Activated CD4-positive, alpha-beta T cell treated with anti-CD3 and anti-CD28 coated beads, Interleukin-2, amount 10 ng/mL, durations not matched to agents 7 days and 5 days (primary cell): ENCODE data around the gene PIMREG. TPM values are rescaled to one million over a fixed set of nuclear protein-coding genes. Genes with fewer than 3 reads are reported as not detected.

ENCODE experiments used
- CTCF ChIA-PET: fragments of 350-600 bp; sonication (Branson Sonifier 250); formaldehyde crosslinking; loops from one replicate; lab custom pipeline; 2021; ENCODE audit warnings: antibody characterized with exemption; lab: Charles Lee
- POLR2A ChIA-PET: fragments of 350-600 bp; sonication (Branson Sonifier 250); formaldehyde crosslinking; loops from one replicate; lab custom pipeline; 2021; ENCODE audit warnings: antibody characterized with exemption; lab: Charles Lee
- DNase-seq: peaks from one replicate; pipeline ENCODE4 v3.0.0-alpha.2; 2020
- H3K27ac Mint-ChIP-seq: one replicate; pipeline ENCODE4 v1.8.0; 2021; ENCODE audit warnings: mild to moderate bottlenecking, moderate library complexity, mixed read lengths
- H3K27me3 Mint-ChIP-seq: one replicate; pipeline ENCODE4 v1.8.0; 2021; ENCODE audit warnings: mixed read lengths
- H3K36me3 Mint-ChIP-seq: one replicate; pipeline ENCODE4 v1.8.0; 2021; ENCODE audit warnings: low read depth, mixed read lengths
- H3K4me1 Mint-ChIP-seq: one replicate; pipeline ENCODE4 v1.8.0; 2021; ENCODE audit warnings: mixed read lengths
- H3K4me3 Mint-ChIP-seq: one replicate; pipeline ENCODE4 v1.8.0; 2021; ENCODE audit warnings: mild to moderate bottlenecking, moderate library complexity, mixed read lengths
- H3K9me3 Mint-ChIP-seq: one replicate; pipeline ENCODE4 v1.8.0; 2021; ENCODE audit warnings: mixed read lengths
- total RNA-seq, 2 experiments: library from RNA; stranded (reverse); gene quantifications; one replicate each; pipeline ENCODE4 v1.2.3, GENCODE V29; 2021

PIMREG gene
- total RNA-seq, 2 experiments from 2014 or later = 16.4 to 22.0 TPM

GRCh38 chr17:6470146-6470718 lies 26.0 kb downstream of the PIMREG start:
- Mint-ChIP-seq H3K36me3 (no peaks in the 10 kb centered on the region), H3K27me3 (no peaks in the 10 kb centered on the region), H3K27ac (no peak overlapping the region), H3K4me1 (no peaks in the 10 kb centered on the region), H3K4me3 (no peak overlapping the region), H3K9me3 (no peaks in the 10 kb centered on the region)
- DNase-seq = no peak
- CTCF ChIA-PET = interaction anchor here (0.5 kb wide), 1 partner anchor 181 kb away, joined by 3 read pairs; the partner anchor contains the start of gene MED31
- POLR2A ChIA-PET = no interaction called here

- Mint-ChIP-seq H3K36me3 (no peaks in the 10 kb centered on the region), H3K4me3 (no peak overlapping the region), H3K4me1 (no peaks in the 10 kb centered on the region), H3K27ac (no peak overlapping the region), H3K27me3 (no peaks in the 10 kb centered on the region), H3K9me3 (no peaks in the 10 kb centered on the region)
- DNase-seq = no peak
- ChIA-PET POLR2A (no interaction called here), CTCF (interaction anchor here (0.5 to 1.5 kb wide), 2 partner anchors 18 to 180 kb away, joined by 3 to 4 read pairs; partner anchors contain the start of gene MED31)
Measured at GRCh38 chr17:6470751-6471521, 26.7 kb downstream of the PIMREG start.

GRCh38 chr17:6471531-6472465 lies 27.5 kb downstream of the PIMREG start:
- Mint-ChIP-seq H3K27me3 (no peaks in the 10 kb centered on the region), H3K36me3 (no peaks in the 10 kb centered on the region), H3K4me3 (no peak overlapping the region), H3K9me3 (no peaks in the 10 kb centered on the region), H3K4me1 (no peaks in the 10 kb centered on the region), H3K27ac (no peak overlapping the region)
- DNase-seq = no peak
- CTCF ChIA-PET = interaction anchor here (1.5 to 2.4 kb wide), 2 partner anchors 11 to 17 kb away, joined by 4 to 9 read pairs; no protein-coding TSS in a partner anchor
- POLR2A ChIA-PET = no interaction called here

- POLR2A ChIA-PET = no interaction called here
- no peaks in the 10 kb centered on the region for H3K36me3 Mint-ChIP-seq
- CTCF ChIA-PET = interaction anchor here (0.6 to 2.4 kb wide), 5 partner anchors 10 to 107 kb away, joined by 3 to 9 read pairs (median 4); no protein-coding TSS in a partner anchor
Measured at GRCh38 chr17:6472517-6472916, 28.3 kb downstream of the PIMREG start.

GRCh38 chr17:6473128-6473767 lies 29.0 kb downstream of the PIMREG start:
- no peak overlapping the region for H3K4me3 Mint-ChIP-seq
- H3K27ac Mint-ChIP-seq = no peak overlapping the region
- POLR2A ChIA-PET = no interaction called here
- CTCF ChIA-PET = interaction anchor here (0.6 to 2.4 kb wide), 6 partner anchors 10 to 106 kb away, joined by 3 to 9 read pairs (median 4); no protein-coding TSS in a partner anchor
- no peaks in the 10 kb centered on the region for H3K36me3 Mint-ChIP-seq
- DNase-seq = peak; percentile 73
- H3K27me3 Mint-ChIP-seq = no peaks in the 10 kb centered on the region
- no peaks in the 10 kb centered on the region for H3K4me1 Mint-ChIP-seq
- no peaks in the 10 kb centered on the region for H3K9me3 Mint-ChIP-seq

More at GRCh38 chr17:6472517-6472916, 28.3 kb downstream of the PIMREG start:
- Mint-ChIP-seq H3K4me3 (no peak overlapping the region), H3K27me3 (no peaks in the 10 kb centered on the region), H3K4me1 (no peaks in the 10 kb centered on the region), H3K9me3 (no peaks in the 10 kb centered on the region), H3K27ac (no peak overlapping the region)
- no peak for DNase-seq

- Mint-ChIP-seq H3K4me1 (no peaks in the 10 kb centered on the region), H3K27ac (no peak overlapping the region), H3K36me3 (no peaks in the 10 kb centered on the region), H3K27me3 (no peaks in the 10 kb centered on the region), H3K9me3 (no peaks in the 10 kb centered on the region), H3K4me3 (no peak overlapping the region)
- CTCF ChIA-PET = interaction anchor here (2.4 kb wide), 1 partner anchor 9 kb away, joined by 9 read pairs; no protein-coding TSS in a partner anchor
- POLR2A ChIA-PET = no interaction called here
- DNase-seq = no peak
Measured at GRCh38 chr17:6474376-6474775, 30.1 kb downstream of the PIMREG start.

- H3K9me3 Mint-ChIP-seq = no peaks in the 10 kb centered on the region
- DNase-seq = no peak
Measured at GRCh38 chr17:6474906-6475305, 30.7 kb downstream of the PIMREG start.

GRCh38 chr17:6475411-6475810 lies 31.2 kb downstream of the PIMREG start:
- ChIA-PET CTCF (interaction anchor here (0.7 to 1.2 kb wide), 3 partner anchors 11 to 173 kb away, joined by 3 to 6 read pairs (median 3); no protein-coding TSS in a partner anchor), POLR2A (no interaction called here)
- Mint-ChIP-seq H3K4me3 (no peak overlapping the region), H3K27ac (no peak overlapping the region), H3K4me1 (no peaks in the 10 kb centered on the region), H3K9me3 (no peaks in the 10 kb centered on the region), H3K27me3 (no peaks in the 10 kb centered on the region), H3K36me3 (no peaks in the 10 kb centered on the region)
- DNase-seq = no peak

More at GRCh38 chr17:6474906-6475305, 30.7 kb downstream of the PIMREG start:
- Mint-ChIP-seq H3K36me3 (no peaks in the 10 kb centered on the region), H3K27me3 (no peaks in the 10 kb centered on the region), H3K27ac (no peak overlapping the region), H3K4me3 (no peak overlapping the region), H3K4me1 (no peaks in the 10 kb centered on the region)
- ChIA-PET CTCF (interaction anchor here (1.2 kb wide), 1 partner anchor 174 kb away, joined by 3 read pairs; no protein-coding TSS in a partner anchor), POLR2A (no interaction called here)

- no peak for DNase-seq
- Mint-ChIP-seq H3K27me3 (no peaks in the 10 kb centered on the region), H3K4me3 (no peak overlapping the region), H3K36me3 (no peaks in the 10 kb centered on the region), H3K4me1 (no peaks in the 10 kb centered on the region), H3K9me3 (no peaks in the 10 kb centered on the region), H3K27ac (no peak overlapping the region)
- ChIA-PET CTCF (interaction anchor here (0.7 to 1.2 kb wide), 3 partner anchors 10 to 172 kb away, joined by 3 to 6 read pairs (median 3); no protein-coding TSS in a partner anchor), POLR2A (no interaction called here)
Measured at GRCh38 chr17:6476076-6476809, 32.0 kb downstream of the PIMREG start.

GRCh38 chr17:6476810-6477179 lies 32.5 kb downstream of the PIMREG start:
- Mint-ChIP-seq H3K36me3 (no peaks in the 10 kb centered on the region), H3K4me3 (no peak overlapping the region), H3K9me3 (no peaks in the 10 kb centered on the region), H3K4me1 (no peaks in the 10 kb centered on the region), H3K27me3 (no peaks in the 10 kb centered on the region), H3K27ac (no peak overlapping the region)
- POLR2A ChIA-PET = no interaction called here
- CTCF ChIA-PET = no interaction called here
- no peak for DNase-seq

- ChIA-PET POLR2A (no interaction called here), CTCF (no interaction called here)
- no peaks in the 10 kb centered on the region for H3K9me3 Mint-ChIP-seq
- no peak overlapping the region for H3K4me3 Mint-ChIP-seq
- H3K27me3 Mint-ChIP-seq = no peaks in the 10 kb centered on the region
- no peak for DNase-seq
- no peak overlapping the region for H3K27ac Mint-ChIP-seq
- H3K36me3 Mint-ChIP-seq = no peaks in the 10 kb centered on the region
- no peaks in the 10 kb centered on the region for H3K4me1 Mint-ChIP-seq
Measured at GRCh38 chr17:6477831-6478383, 33.7 kb downstream of the PIMREG start.
